Effector memory CD4-positive, alpha-beta T cell (primary cell): ENCODE measurements around the gene TMCC1.

ENCODE experiments used
- DNase-seq, 3 donors: peaks; one replicate each; pipeline ENCODE4 v3.0.0-alpha.2; 2020
- H3K27ac ChIP-seq: 2 replicates; pipeline ENCODE4 v1.7.0; 2013; ENCODE audit warnings: mild to moderate bottlenecking, low read length, moderate library complexity; ENCODE audit not compliant: insufficient read depth, poor library complexity, severe bottlenecking
- H3K27me3 ChIP-seq: replicated peaks from 2 replicates; pipeline ENCODE4 v1.7.0; 2013; ENCODE audit warnings: mild to moderate bottlenecking, low read length; ENCODE audit not compliant: insufficient read depth, control insufficient read depth, poor library complexity, severe bottlenecking
- H3K36me3 ChIP-seq: 2 replicates; pipeline ENCODE4 v1.7.0; 2013; ENCODE audit warnings: mild to moderate bottlenecking, low read length, moderate library complexity; ENCODE audit not compliant: control insufficient read depth, insufficient read depth
- H3K4me1 ChIP-seq: 2 replicates; pipeline ENCODE4 v1.7.0; 2013; ENCODE audit warnings: low read length, mild to moderate bottlenecking; ENCODE audit not compliant: control insufficient read depth, insufficient read depth, poor library complexity, severe bottlenecking
- H3K4me3 ChIP-seq: 2 replicates; pipeline ENCODE4 v1.7.0; 2013; ENCODE audit warnings: low read length, low read depth, mild to moderate bottlenecking; ENCODE audit not compliant: insufficient read depth, poor library complexity, severe bottlenecking
- H3K9me3 ChIP-seq: 2 replicates; pipeline ENCODE4 v1.7.0; 2013; ENCODE audit warnings: mild to moderate bottlenecking, low read length, moderate library complexity; ENCODE audit not compliant: control insufficient read depth

The TMCC1 gene

DNA sequence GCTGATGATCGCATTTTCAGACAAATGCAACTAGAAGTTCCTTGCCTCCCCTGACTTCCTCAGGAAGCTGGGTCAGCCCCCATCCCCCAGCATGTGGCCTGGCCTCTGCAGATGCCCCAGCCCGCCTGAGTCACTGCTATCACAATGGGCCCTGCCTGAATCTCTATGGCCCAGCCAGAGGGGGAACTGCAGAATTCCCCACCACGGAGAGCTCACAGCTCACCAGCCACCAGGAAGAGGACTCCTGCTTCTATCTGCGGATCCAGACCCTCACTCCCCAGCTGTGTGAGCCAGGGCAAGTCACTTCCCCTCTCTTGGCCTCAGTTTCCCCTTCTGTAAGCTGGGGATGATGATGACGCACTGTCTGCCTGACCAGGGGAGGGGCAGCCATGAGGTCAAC lies 293.9 kb downstream of the TMCC1 start:
- no peak for DNase-seq
- H3K4me1 ChIP-seq, result peaks cover 3% of the 10 kb centered on the region

GRCh38 chr3:129599073-129599472 lies 294.4 kb downstream of the TMCC1 start:
- no peaks in the 10 kb centered on the region for H3K27me3 ChIP-seq
- no peak overlapping the region for H3K27ac ChIP-seq
- H3K36me3 ChIP-seq, result no peaks in the 10 kb centered on the region
- peaks cover 7% of the 10 kb centered on the region for H3K4me1 ChIP-seq
- no peaks in the 10 kb centered on the region for H3K9me3 ChIP-seq
- no peak for DNase-seq
- H3K4me3 ChIP-seq, result no peak overlapping the region

More for the DNA sequence above, 293.9 kb downstream of the TMCC1 start:
- Histone ChIP-seq H3K36me3 (no peaks in the 10 kb centered on the region), H3K27me3 (no peaks in the 10 kb centered on the region), H3K27ac (no peak overlapping the region), H3K9me3 (no peaks in the 10 kb centered on the region), H3K4me3 (no peak overlapping the region)

- H3K4me1 ChIP-seq, result peaks cover 11% of the 10 kb centered on the region
- no peak overlapping the region for H3K27ac ChIP-seq
Measured at GRCh38 chr3:129598484-129598883, 295.0 kb downstream of the TMCC1 start.

DNA sequence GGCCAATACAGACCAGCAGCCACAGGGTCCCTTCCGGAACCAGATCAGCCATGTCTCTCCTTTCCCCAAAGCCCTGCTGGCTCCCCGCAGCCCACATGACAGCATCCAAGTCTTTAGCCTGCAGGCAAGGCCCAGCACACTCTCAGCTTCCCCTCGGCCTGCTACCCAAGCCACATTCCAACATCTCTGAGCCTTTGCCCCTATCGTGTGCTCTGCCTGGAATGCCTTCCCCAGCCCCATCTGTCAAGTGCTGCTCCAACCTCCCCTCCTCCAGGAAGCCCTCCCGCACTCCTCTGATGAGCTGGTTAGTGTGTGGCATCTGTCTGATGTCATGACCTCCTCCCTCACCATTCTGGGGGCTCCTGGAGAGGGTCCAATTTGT lies 295.5 kb downstream of the TMCC1 start:
- Histone ChIP-seq H3K36me3 (no peaks in the 10 kb centered on the region), H3K4me3 (no peak overlapping the region), H3K4me1 (peaks cover 16% of the 10 kb centered on the region), H3K27ac (no peak overlapping the region), H3K9me3 (no peaks in the 10 kb centered on the region), H3K27me3 (no peaks in the 10 kb centered on the region)
- no peak for DNase-seq

More at GRCh38 chr3:129598484-129598883, 295.0 kb downstream of the TMCC1 start:
- DNase-seq, result no peak
- no peaks in the 10 kb centered on the region for H3K9me3 ChIP-seq
- no peaks in the 10 kb centered on the region for H3K36me3 ChIP-seq
- no peak overlapping the region for H3K4me3 ChIP-seq
- H3K27me3 ChIP-seq, result no peaks in the 10 kb centered on the region
